K562 (cell line): ENCODE data around the gene TCEANC2. TPM values are rescaled to one million over a fixed set of nuclear protein-coding genes. Genes with fewer than 3 reads are reported as not detected.
A peak's percentile ranks its signal among the peaks of the same experiment; 100 is the strongest.

ENCODE experiments used
- ATF1 ChIP-seq, 2 experiments: fragments of 450-650 bp in 1 of 2; IDR thresholded peaks; 2 replicates each; pipeline ENCODE4 v1.6.1; 2016; ENCODE audit warnings: missing compliant biosample characterization in 1 of 2, missing genetic modification characterization in 1 of 2
- ATF4 ChIP-seq: fragments of 450-650 bp; formaldehyde crosslinking; IDR thresholded peaks from 2 replicates; pipeline ENCODE4 v1.4.0; 2022; ENCODE audit warnings: mild to moderate bottlenecking, moderate library complexity
- CLOCK ChIP-seq: fragments of 250-450 bp; sonication (Bioruptor Pico); IDR thresholded peaks from 2 replicates; pipeline ENCODE4 v1.4.0; 2020; ENCODE audit warnings: mild to moderate bottlenecking, moderate library complexity, borderline replicate concordance
- KHSRP ChIP-seq: fragments of 450-650 bp; IDR thresholded peaks from 2 replicates; pipeline ENCODE4 v1.6.1; 2017
- MAFG ChIP-seq: fragments of 450-650 bp; conservative IDR thresholded peaks from 2 replicates; pipeline ENCODE4 v1.6.1; 2016; ENCODE audit warnings: missing genetic modification characterization, missing compliant biosample characterization
- MEF2A ChIP-seq: IDR thresholded peaks from 2 replicates; pipeline ENCODE4 v1.6.1; 2011; ENCODE audit warnings: low read depth, mild to moderate bottlenecking, low read length, moderate library complexity; ENCODE audit not compliant: control insufficient read depth
- MEIS2 ChIP-seq: fragments of 450-650 bp; IDR thresholded peaks from 2 replicates; pipeline ENCODE4 v1.6.1; 2014; ENCODE audit warnings: mild to moderate bottlenecking; ENCODE audit not compliant: partially characterized antibody
- MIER1 ChIP-seq: fragments of 450-650 bp; IDR thresholded peaks from 2 replicates; pipeline ENCODE4 v1.6.1; 2016; ENCODE audit warnings: antibody characterized with exemption, mild to moderate bottlenecking, low read depth
- PHTF2 ChIP-seq: fragments of 250-450 bp; sonication (Bioruptor Pico); IDR thresholded peaks from 2 replicates; pipeline ENCODE4 v1.5.0; 2021; ENCODE audit warnings: mild to moderate bottlenecking
- PREB ChIP-seq: sonication (generic); formaldehyde crosslinking; IDR thresholded peaks from 2 replicates; pipeline ENCODE4 v1.8.1; 2023; ENCODE audit warnings: mild to moderate bottlenecking, missing genetic modification reagents
- PTRF ChIP-seq: fragments of 450-650 bp; IDR thresholded peaks from 2 replicates; pipeline ENCODE4 v1.6.1; 2016; ENCODE audit warnings: mild to moderate bottlenecking, missing genetic modification characterization, missing compliant biosample characterization
- PYGO2 ChIP-seq: fragments of 450-650 bp; IDR thresholded peaks from 2 replicates; pipeline ENCODE4 v1.6.1; 2016; ENCODE audit warnings: mild to moderate bottlenecking, missing genetic modification characterization, moderate library complexity, missing compliant biosample characterization
- SRF ChIP-seq, 2 experiments: fragments of 250-450, 450-650 bp in 1 of 2; sonication (Bioruptor Pico) in 1 of 2; sonication (generic) in 1 of 2; formaldehyde crosslinking; IDR thresholded peaks; 2 replicates each; pipeline versions ENCODE4 v1.5.0 to v1.5.1; 2020 to 2022; ENCODE audit warnings: mild to moderate bottlenecking in 1 of 2, missing genetic modification reagents in 1 of 2
- TBL1XR1 ChIP-seq, 2 experiments: IDR thresholded peaks; 2 replicates each; pipeline ENCODE4 v1.6.1; 2012; ENCODE audit warnings: improper control_type of control experiment in 2 of 2, low read length in 2 of 2, mild to moderate bottlenecking in 1 of 2
- TCF7 ChIP-seq: sonication (generic); IDR thresholded peaks from 2 replicates; pipeline ENCODE4 v1.6.1; 2016; ENCODE audit warnings: antibody characterized with exemption, borderline replicate concordance
- XRCC3 ChIP-seq: fragments of 450-650 bp; IDR thresholded peaks from 2 replicates; pipeline ENCODE4 v1.6.1; 2017; ENCODE audit warnings: mild to moderate bottlenecking, moderate library complexity
- ZFP36 ChIP-seq: fragments of 150-350 bp; IDR thresholded peaks from 2 replicates; pipeline ENCODE4 v1.6.1; 2018; ENCODE audit warnings: low read length, low read depth; ENCODE audit not compliant: partially characterized antibody
- ZNF217 ChIP-seq: sonication (generic); formaldehyde crosslinking; IDR thresholded peaks from 2 replicates; pipeline ENCODE4 v1.8.0; 2022; ENCODE audit warnings: mild to moderate bottlenecking, missing genetic modification reagents
- ZNF354B ChIP-seq: fragments of 250-450 bp; sonication (Bioruptor Pico); IDR thresholded peaks from 2 replicates; pipeline ENCODE4 v1.4.0; 2020
- ZNF436 ChIP-seq: fragments of 250-450, 450-650 bp; sonication (Bioruptor Pico); formaldehyde crosslinking; IDR thresholded peaks from 2 replicates; pipeline ENCODE4 v1.7.0; 2020; ENCODE audit warnings: mild to moderate bottlenecking
- ZNF445 ChIP-seq: fragments of 250-450 bp; sonication (Bioruptor Pico); IDR thresholded peaks from 2 replicates; pipeline ENCODE4 v1.4.0; 2020; ENCODE audit warnings: low read depth, mild to moderate bottlenecking, moderate library complexity
- ZNF668 ChIP-seq: fragments of 250-450 bp; sonication (Bioruptor Pico); IDR thresholded peaks from 2 replicates; pipeline ENCODE4 v1.8.0; 2022; ENCODE audit warnings: mild to moderate bottlenecking, inconsistent platforms
- ZNF695 ChIP-seq: fragments of 450-650 bp; formaldehyde crosslinking; IDR thresholded peaks from 2 replicates; pipeline ENCODE4 v1.4.0; 2020; ENCODE audit warnings: mild to moderate bottlenecking, moderate library complexity
- polyA plus RNA-seq, 8 experiments: library from polyadenylated mRNA; depleted of rRNA in 4 of 8; stranded (reverse) in 5 of 8; unstranded in 3 of 8; fragments of >200 nt; fragmentation: Nextera tagmentation in 2 of 8; fragmentation: Illumina TruSeq in 1 of 8; extraction: Ambion mirVana in 2 of 8; extraction: Trizol in 1 of 8; gene quantifications; 2 replicates each; pipeline versions ENCODE4 v1.2.1 to v1.2.3, GENCODE V29; 2011 to 2014; ENCODE audit warnings: inconsistent platforms in 1 of 8, missing spikeins in 1 of 8
- total RNA-seq, 7 experiments: library from RNA; depleted of rRNA in 6 of 7; stranded (reverse); fragments of >200 nt in 6 of 7; fragmentation: Illumina TruSeq in 2 of 7; extraction: Trizol in 2 of 7; gene quantifications; 2 replicates each; pipeline versions ENCODE4 v1.2.1 to v1.2.3, GENCODE V29; 2011 to 2021; ENCODE audit warnings: low replicate concordance in 1 of 7
- TF ChIP-seq, protein P1 (sequence below): fragments of 450-650 bp; IDR thresholded peaks from 2 replicates; pipeline ENCODE4 v1.6.1; 2014; ENCODE audit warnings: low read depth, mild to moderate bottlenecking, moderate library complexity, borderline replicate concordance

TCEANC2 gene
- total and polyA plus RNA-seq, 9 of the 15 experiments (the other 6 are each of a cell fraction or from before 2014, with no cell fraction given), result 3.3 to 10.2 (median 7.0) TPM

DNA sequence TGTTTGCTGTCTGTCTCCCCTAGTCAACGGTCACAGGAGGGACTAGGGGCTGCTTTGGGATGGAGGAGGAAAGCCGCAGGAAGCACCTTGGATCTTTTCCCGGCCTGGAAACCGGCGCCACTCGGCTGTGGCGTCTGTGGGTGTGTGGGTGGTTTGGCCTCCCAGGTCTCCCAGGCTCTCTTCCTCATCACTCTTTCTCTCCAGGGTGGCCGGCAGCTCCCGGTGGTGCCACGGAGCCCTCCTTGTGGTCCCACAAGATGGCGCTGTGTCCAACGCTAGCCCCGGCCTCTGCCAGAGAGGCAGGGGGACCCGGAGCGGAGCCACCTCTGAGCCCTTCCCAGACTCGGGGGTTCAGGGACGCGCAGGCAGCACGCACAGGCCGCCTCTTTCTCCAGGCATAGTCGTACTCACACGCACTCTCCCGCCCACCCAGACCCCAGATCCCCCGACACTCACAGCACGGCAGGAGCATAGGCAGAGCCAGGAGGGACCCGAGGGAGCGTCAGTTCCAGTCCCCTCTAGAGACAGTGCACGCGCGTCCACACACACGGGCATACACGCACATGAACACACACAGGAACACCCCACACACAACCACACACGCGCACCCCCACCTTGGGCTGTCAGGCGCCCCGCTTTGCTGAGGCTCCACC, 68.2 kb downstream of the TCEANC2 start (continued):
- TF ChIP-seq PREB (CRISPR knock-in tag), result no peak
- no peak for TF ChIP-seq ZNF354B (CRISPR knock-in tag)
- no peak for TF ChIP-seq XRCC3
- TF ChIP-seq ZNF695 (CRISPR knock-in tag), result no peak
- TF ChIP-seq MAFG, result no peak
- no peak for TF ChIP-seq ZNF436 (CRISPR knock-in tag)
- 0 out of 2 replicates have a peak, but pooled peaks have one; percentile 19 for TF ChIP-seq TCF7
- TF ChIP-seq TBL1XR1 (IDR thresholded peaks at IDR 0.05; ENCODE audit: low read length in 2 of 2), result 0 out of 4 replicates have a peak, but pooled peaks of 1 of the 2 experiments have one; percentile 44
- TF ChIP-seq, protein P1, sequence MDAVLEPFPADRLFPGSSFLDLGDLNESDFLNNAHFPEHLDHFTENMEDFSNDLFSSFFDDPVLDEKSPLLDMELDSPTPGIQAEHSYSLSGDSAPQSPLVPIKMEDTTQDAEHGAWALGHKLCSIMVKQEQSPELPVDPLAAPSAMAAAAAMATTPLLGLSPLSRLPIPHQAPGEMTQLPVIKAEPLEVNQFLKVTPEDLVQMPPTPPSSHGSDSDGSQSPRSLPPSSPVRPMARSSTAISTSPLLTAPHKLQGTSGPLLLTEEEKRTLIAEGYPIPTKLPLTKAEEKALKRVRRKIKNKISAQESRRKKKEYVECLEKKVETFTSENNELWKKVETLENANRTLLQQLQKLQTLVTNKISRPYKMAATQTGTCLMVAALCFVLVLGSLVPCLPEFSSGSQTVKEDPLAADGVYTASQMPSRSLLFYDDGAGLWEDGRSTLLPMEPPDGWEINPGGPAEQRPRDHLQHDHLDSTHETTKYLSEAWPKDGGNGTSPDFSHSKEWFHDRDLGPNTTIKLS, result no peak
- no peak for TF ChIP-seq MEF2A
- no peak for TF ChIP-seq ZNF217
- TF ChIP-seq ZFP36, result no peak
- TF ChIP-seq MEIS2, result no peak
- no peak for TF ChIP-seq ATF4 (CRISPR knock-in tag)
- TF ChIP-seq KHSRP, result no peak
- TF ChIP-seq SRF (CRISPR knock-in tag; IDR thresholded peaks at IDR 0.05), result peak in 1 of 2 experiments; percentile 93; a peak in 1 of 4 replicates
- no peak for TF ChIP-seq PTRF (tag)
- no peak for TF ChIP-seq PYGO2
- no peak for TF ChIP-seq CLOCK (CRISPR knock-in tag)
- TF ChIP-seq PHTF2, result no peak
- no peak for TF ChIP-seq ZNF668 (CRISPR knock-in tag)
- no peak for TF ChIP-seq MIER1
- no peak for TF ChIP-seq ATF1 (CRISPR knock-in tag; IDR thresholded peaks at IDR 0.05)
- 0 out of 2 replicates have a peak, but pooled peaks have one; percentile 33 for TF ChIP-seq ATF1 (tag; IDR thresholded peaks at IDR 0.05)
- TF ChIP-seq ZNF445 (CRISPR knock-in tag), result no peak
